ENCODE results near the gene ACTN3.
"Not testable (repeated sequence)": the region's sequence is repeated elsewhere in the genome, so short reads cannot be mapped to it uniquely, and the experiment has no call there.

ACTN3 gene

DNA sequence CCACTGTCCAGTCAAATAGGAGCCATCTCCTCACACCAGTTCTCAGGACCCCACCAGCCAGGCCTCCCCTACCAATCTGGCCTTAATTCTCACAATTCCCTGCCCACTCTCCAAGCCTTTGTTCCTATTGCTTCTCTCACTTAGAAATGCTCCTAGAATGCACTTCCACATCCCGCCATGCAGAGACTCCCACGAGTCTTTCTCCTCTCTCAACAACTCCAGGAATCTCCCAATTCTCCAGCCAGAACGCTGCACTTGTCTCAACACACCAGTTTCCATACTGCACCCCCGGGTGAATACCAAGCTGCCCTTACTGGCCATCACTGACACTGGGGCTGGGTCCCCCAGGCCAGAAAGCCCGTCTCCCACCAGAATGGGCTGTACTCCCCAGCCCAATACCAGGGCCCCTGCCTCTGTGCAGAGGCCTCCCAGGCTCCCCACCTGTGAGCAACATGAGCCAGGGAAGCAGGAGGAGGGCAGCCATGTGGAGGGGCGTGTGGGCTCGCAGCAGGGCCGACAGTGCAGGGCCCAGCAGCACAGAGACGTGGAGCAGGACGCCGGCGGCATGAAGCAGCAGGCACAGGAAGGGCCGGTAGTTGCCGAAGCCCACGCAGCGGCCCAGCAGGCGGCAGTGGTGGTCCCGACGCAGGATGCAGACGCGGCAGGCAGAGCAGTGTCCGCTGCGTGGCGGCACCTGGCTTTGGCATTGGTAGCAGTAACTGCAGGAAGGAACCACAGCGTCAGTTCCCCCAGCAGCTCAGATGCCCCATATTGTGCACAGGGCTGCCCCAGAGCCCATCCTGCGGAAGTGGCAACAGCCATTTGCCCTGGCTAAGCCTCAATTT, 3.2 kb upstream of the ACTN3 start:
- no peak for DNase-seq (ENCODE audit: low read depth)
- TF ChIP-seq, protein P1, sequence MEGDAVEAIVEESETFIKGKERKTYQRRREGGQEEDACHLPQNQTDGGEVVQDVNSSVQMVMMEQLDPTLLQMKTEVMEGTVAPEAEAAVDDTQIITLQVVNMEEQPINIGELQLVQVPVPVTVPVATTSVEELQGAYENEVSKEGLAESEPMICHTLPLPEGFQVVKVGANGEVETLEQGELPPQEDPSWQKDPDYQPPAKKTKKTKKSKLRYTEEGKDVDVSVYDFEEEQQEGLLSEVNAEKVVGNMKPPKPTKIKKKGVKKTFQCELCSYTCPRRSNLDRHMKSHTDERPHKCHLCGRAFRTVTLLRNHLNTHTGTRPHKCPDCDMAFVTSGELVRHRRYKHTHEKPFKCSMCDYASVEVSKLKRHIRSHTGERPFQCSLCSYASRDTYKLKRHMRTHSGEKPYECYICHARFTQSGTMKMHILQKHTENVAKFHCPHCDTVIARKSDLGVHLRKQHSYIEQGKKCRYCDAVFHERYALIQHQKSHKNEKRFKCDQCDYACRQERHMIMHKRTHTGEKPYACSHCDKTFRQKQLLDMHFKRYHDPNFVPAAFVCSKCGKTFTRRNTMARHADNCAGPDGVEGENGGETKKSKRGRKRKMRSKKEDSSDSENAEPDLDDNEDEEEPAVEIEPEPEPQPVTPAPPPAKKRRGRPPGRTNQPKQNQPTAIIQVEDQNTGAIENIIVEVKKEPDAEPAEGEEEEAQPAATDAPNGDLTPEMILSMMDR (IDR thresholded peaks at IDR 0.05; ENCODE audit: control insufficient read depth, insufficient read depth, low read depth, low read length, missing control alignments), result no peak
- no peak overlapping the region for H3K4me3 ChIP-seq (ENCODE audit: control insufficient read depth, low read depth, low read length)

DNA sequence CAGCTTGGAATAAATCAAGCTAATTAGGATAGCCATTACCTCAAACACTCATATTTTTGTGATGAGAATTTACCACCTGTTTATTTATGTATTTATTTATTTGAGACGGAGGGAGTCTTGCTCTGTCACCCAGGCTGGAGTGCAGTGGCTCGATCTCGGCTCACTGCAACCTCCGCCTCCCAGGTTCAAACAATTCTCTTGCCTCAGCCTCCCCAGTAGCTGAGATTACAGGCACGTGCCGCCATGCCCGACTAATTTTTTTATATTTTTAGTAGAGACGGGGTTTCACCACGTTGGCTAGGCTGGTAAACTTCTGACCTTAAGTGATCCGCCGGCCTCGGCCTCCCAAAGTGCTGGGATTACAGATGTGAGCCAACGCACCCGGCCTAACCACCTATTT, 1.8 kb upstream of the ACTN3 start:
- peak overlapping the region; percentile 74 for H3K4me3 ChIP-seq (ENCODE audit: control insufficient read depth, low read depth, low read length)
- DNase-seq (ENCODE audit: low read depth), result not testable (repeated sequence)

DNA sequence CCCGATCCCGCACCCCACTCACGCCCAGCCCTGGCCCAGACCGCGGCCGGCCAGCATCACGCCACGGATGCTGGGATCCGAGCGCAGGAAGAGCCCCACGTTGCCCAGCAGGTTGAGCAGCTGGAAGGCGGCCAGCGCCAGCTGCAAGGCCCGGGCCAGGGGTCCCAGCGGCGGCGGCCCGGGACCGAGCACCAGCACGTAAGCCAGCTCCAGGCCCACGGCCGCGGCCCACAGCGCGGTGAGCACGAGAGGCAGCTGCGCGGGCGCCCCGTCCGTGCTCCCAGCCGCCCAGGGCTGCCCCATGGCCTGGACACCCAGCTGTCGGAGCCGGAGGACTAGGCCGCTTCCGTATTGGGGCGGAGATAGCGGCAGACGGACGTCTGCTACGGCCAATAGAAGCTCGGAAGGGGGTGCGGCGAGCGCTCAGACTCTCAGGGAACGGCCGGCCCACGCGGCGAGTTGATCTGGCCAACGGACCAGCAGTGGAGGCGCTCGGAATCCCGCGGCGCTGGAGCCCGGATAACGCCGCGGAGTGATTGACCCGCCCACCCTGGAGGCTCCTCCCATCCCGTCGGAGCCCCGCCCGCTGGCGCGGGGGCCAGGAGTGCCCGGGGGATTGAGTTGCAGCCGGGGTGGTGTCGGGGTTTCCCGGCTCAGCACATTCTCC, 869 bp upstream of the ACTN3 start, which contains the start of gene ZDHHC24:
TSS of gene ZDHHC24 (minus strand) at position 348 of the 667 bp plus-strand sequence. CDS start at position 303, 45 bp downstream.
- DNase-seq (ENCODE audit: low read depth), result peak; percentile 86
- TF ChIP-seq, protein P1 (IDR thresholded peaks at IDR 0.05; ENCODE audit: control insufficient read depth, insufficient read depth, low read depth, low read length, missing control alignments), result no peak
- peak within 1 kb of the TSS; percentile 74 for H3K4me3 ChIP-seq (ENCODE audit: control insufficient read depth, low read depth, low read length)

DNA sequence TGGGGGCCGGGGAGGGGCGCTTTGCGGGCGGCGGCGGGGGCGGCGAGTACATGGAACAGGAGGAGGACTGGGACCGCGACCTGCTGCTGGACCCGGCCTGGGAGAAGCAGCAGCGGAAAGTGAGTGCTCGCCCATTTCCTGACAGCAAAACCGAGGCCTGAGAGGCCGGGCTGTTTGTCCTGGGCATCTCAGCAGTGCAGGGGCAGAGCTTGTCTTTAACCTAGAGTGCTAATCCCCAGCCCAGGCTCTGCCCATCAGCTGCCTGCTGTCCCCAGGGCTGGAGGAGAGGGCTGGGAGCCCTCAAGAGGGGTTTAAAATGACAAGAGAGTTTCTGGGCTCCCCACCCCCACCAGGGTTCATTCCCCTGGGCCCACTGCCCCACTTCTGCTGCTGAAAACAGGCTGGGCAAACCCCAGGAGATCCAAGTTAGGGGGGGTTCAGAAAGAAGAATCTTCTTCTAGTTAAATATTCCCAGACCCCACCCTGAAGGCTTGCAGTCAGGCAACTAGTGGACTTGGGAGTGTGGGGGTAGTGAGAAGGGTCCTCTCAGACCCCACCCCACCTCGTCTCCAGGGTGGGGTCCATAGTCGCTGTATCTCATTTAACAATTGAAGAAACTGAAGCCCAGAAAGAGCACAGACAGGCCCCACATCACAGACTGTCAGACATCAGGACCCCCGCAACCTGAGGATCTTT, 411 bp downstream of the ACTN3 start:
- TF ChIP-seq, protein P1 (IDR thresholded peaks at IDR 0.05; ENCODE audit: control insufficient read depth, insufficient read depth, low read depth, low read length, missing control alignments), result no peak
- no peak for DNase-seq (ENCODE audit: low read depth)
- no peak overlapping the region for H3K4me3 ChIP-seq (ENCODE audit: control insufficient read depth, low read depth, low read length)

DNA sequence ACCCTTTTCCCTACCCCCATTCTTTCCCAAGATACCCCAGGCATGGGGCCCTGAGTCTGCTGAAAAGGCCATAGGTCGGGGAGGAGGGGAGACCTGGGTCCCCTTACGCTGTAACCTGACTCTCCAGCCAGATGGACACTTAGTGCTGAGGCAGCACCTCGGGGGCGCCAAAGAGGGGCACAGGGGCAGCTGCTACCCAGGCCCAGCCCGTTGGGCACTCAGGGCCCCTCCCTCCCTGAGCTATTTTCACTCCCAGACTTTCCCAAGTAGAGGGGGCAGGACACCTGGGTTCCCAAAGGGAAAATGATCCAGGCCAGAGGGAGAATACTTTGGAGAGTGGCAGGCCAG, 933 bp downstream of the ACTN3 start:
- TF ChIP-seq, protein P1 (IDR thresholded peaks at IDR 0.05; ENCODE audit: control insufficient read depth, insufficient read depth, low read depth, low read length, missing control alignments), result no peak
- H3K4me3 ChIP-seq (ENCODE audit: control insufficient read depth, low read depth, low read length), result no peak overlapping the region

DNA sequence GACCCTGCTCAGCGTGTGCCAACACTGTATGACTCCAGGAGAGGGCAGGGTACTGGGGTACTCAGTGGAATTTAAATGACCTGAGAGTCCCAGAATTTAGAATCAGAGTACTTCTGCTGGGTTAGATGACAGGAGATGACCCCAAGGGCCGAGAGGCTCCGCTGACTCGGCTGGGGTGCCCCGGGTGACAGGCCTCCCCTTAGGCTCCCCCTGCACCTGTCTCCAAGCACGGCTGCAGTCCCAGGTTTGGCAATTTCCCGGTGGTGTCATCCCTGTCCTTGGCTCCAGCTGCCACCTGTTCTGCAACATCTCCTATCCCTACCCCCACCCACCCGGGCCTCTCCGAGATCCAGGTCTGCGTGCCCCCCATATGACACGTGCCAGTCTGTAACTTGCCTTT, 1.3 kb downstream of the ACTN3 start:
- no peak for DNase-seq (ENCODE audit: low read depth)
- TF ChIP-seq, protein P1 (IDR thresholded peaks at IDR 0.05; ENCODE audit: control insufficient read depth, insufficient read depth, low read depth, low read length, missing control alignments), result no peak
- H3K4me3 ChIP-seq (ENCODE audit: control insufficient read depth, low read depth, low read length), result no peak overlapping the region

More for the DNA sequence above, 933 bp downstream of the ACTN3 start:
- no peak for DNase-seq (ENCODE audit: low read depth)

All from AG09309 (cell line).